HG03060 (cell line): ENCODE data around the gene RALGPS1.

Source experiments
- ATAC-seq: cut with Tn5 transposase; IDR thresholded peaks from one replicate; pipeline ENCODE4 v1.9.1; 2021; ENCODE audit warnings: low read depth, moderate number of reproducible peaks; ENCODE audit not compliant: unreplicated experiment

Gene RALGPS1

GRCh38 chr9:126984969-126985368 is 70.4 kb downstream of the RALGPS1 start:
- ATAC-seq = no peak

GRCh38 chr9:126985870-126986498 is 71.4 kb downstream of the RALGPS1 start:
- ATAC-seq = peak; percentile 74

GRCh38 chr9:126986506-126986951 is 71.9 kb downstream of the RALGPS1 start:
- no peak for ATAC-seq

- no peak for ATAC-seq
Measured at GRCh38 chr9:126988857-126989256, 74.3 kb downstream of the RALGPS1 start.

- ATAC-seq = no peak
Measured at GRCh38 chr9:126989847-126990842, 75.6 kb downstream of the RALGPS1 start.

GRCh38 chr9:126991183-126991582 is 76.6 kb downstream of the RALGPS1 start:
- ATAC-seq = no peak

- ATAC-seq = no peak
Measured at GRCh38 chr9:126992427-126992826, 77.8 kb downstream of the RALGPS1 start.

GRCh38 chr9:126999315-127000068 is 84.9 kb downstream of the RALGPS1 start:
- no peak for ATAC-seq

GRCh38 chr9:127004946-127005769 is 90.6 kb downstream of the RALGPS1 start:
- ATAC-seq = peak; percentile 86

GRCh38 chr9:127005770-127006314 is 91.3 kb downstream of the RALGPS1 start:
- ATAC-seq = peak; percentile 2

GRCh38 chr9:127007638-127008037 is 93.1 kb downstream of the RALGPS1 start:
- ATAC-seq = no peak

GRCh38 chr9:127008076-127008475 is 93.5 kb downstream of the RALGPS1 start:
- no peak for ATAC-seq

GRCh38 chr9:127011772-127012171 is 97.2 kb downstream of the RALGPS1 start:
- ATAC-seq = no peak

GRCh38 chr9:127012250-127012649 is 97.7 kb downstream of the RALGPS1 start:
- ATAC-seq = no peak

GRCh38 chr9:127013597-127013996 is 99.0 kb downstream of the RALGPS1 start:
- ATAC-seq = no peak

GRCh38 chr9:127014216-127014909 is 99.8 kb downstream of the RALGPS1 start:
- no peak for ATAC-seq

- ATAC-seq = no peak
Measured at GRCh38 chr9:127014910-127015540, 100.4 kb downstream of the RALGPS1 start.

GRCh38 chr9:127015921-127016512 is 101.4 kb downstream of the RALGPS1 start:
- ATAC-seq = no peak
